ENCODE data around the gene CNTN4.

CNTN4 gene

GRCh38 chr3:2579206-2579605, 480.5 kb downstream of the CNTN4 start:
- no peak for TF ChIP-seq CTCF (conservative IDR thresholded peaks at IDR 0.05; ENCODE audit: control insufficient read depth, insufficient read depth, low read depth, low read length)
- H3K4me3 ChIP-seq (ENCODE audit: control insufficient read depth, low read depth, low read length): no peak overlapping the region

GRCh38 chr3:2583046-2583445, 484.4 kb downstream of the CNTN4 start:
- DNase-seq (ENCODE audit: low read depth): no peak
- H3K4me3 ChIP-seq (ENCODE audit: control insufficient read depth, low read depth, low read length): no peak overlapping the region
- no peak for TF ChIP-seq CTCF (conservative IDR thresholded peaks at IDR 0.05; ENCODE audit: control insufficient read depth, insufficient read depth, low read depth, low read length)

More at GRCh38 chr3:2579206-2579605, 480.5 kb downstream of the CNTN4 start:
- DNase-seq (ENCODE audit: low read depth): no peak

GRCh38 chr3:2589336-2589969, 490.8 kb downstream of the CNTN4 start:
- DNase-seq (ENCODE audit: low read depth): no peak
- H3K4me3 ChIP-seq (ENCODE audit: control insufficient read depth, low read depth, low read length): no peak overlapping the region
- no peak for TF ChIP-seq CTCF (conservative IDR thresholded peaks at IDR 0.05; ENCODE audit: control insufficient read depth, insufficient read depth, low read depth, low read length)

- no peak for TF ChIP-seq CTCF (conservative IDR thresholded peaks at IDR 0.05; ENCODE audit: control insufficient read depth, insufficient read depth, low read depth, low read length)
- DNase-seq (ENCODE audit: low read depth): no peak
- no peak overlapping the region for H3K4me3 ChIP-seq (ENCODE audit: control insufficient read depth, low read depth, low read length)
These were observed 496.8 kb downstream of the CNTN4 start for GRCh38 chr3:2595486-2595885.

- DNase-seq (ENCODE audit: low read depth): no peak
- no peak for TF ChIP-seq CTCF (conservative IDR thresholded peaks at IDR 0.05; ENCODE audit: control insufficient read depth, insufficient read depth, low read depth, low read length)
- H3K4me3 ChIP-seq (ENCODE audit: control insufficient read depth, low read depth, low read length): no peak overlapping the region
These were observed 498.9 kb downstream of the CNTN4 start for GRCh38 chr3:2597615-2598014.

- DNase-seq (ENCODE audit: low read depth): peak; percentile 4
- H3K4me3 ChIP-seq (ENCODE audit: control insufficient read depth, low read depth, low read length): no peak overlapping the region
- no peak for TF ChIP-seq CTCF (conservative IDR thresholded peaks at IDR 0.05; ENCODE audit: control insufficient read depth, insufficient read depth, low read depth, low read length)
These were observed 500.8 kb downstream of the CNTN4 start for GRCh38 chr3:2599471-2599870.
